Measurements from ENCODE around the gene BEST2.

- TF ChIP-seq CTCF (conservative IDR thresholded peaks at IDR 0.05 in 1 of 2, IDR thresholded peaks at IDR 0.05 in 1 of 2; ENCODE audit: extremely low read depth in 1 of 2, insufficient read depth in 1 of 2, low read depth in 1 of 2, low read length in 2 of 2): no peak
- TF ChIP-seq EZH2 (IDR thresholded peaks at IDR 0.05; ENCODE audit: borderline replicate concordance, low read length): no peak
These were observed 38.5 kb downstream of the BEST2 start for GRCh38 chr19:12789904-12790619.
